ENCODE data around the gene KLHL1.
"Not testable (repeated sequence)": the region's sequence is repeated elsewhere in the genome, so short reads cannot be mapped to it uniquely, and the experiment has no call there.

KLHL1 gene

GRCh38 chr13:70108356-70109105 lies at the start of gene KLHL1:
TSS of gene KLHL1 (minus strand) at chr13:70108452. CDS start at chr13:70107699, 753 bp downstream.
- no peak for DNase-seq (ENCODE audit: low spot score)

- not testable (repeated sequence) for DNase-seq (ENCODE audit: low spot score)
Measured at GRCh38 chr13:70142658-70143057, 34.4 kb upstream of the KLHL1 start.

GRCh38 chr13:70128098-70128497 lies 19.8 kb upstream of the KLHL1 start:
- no peak for DNase-seq (ENCODE audit: low spot score)

- no peak for DNase-seq (ENCODE audit: low spot score)
Measured at GRCh38 chr13:70125693-70126092, 17.4 kb upstream of the KLHL1 start.

- no peak for DNase-seq (ENCODE audit: low spot score)
Measured at GRCh38 chr13:70117338-70117905, 9.2 kb upstream of the KLHL1 start.

GRCh38 chr13:70107498-70108281 lies 562 bp downstream of the KLHL1 start, which contains the start of gene ATXN8OS:
TSS of gene ATXN8OS (plus strand) at chr13:70107826.
- no peak for DNase-seq (ENCODE audit: low spot score)

- no peak for DNase-seq (ENCODE audit: low spot score)
Measured at GRCh38 chr13:70107125-70107497, 1.1 kb downstream of the KLHL1 start.

- DNase-seq (ENCODE audit: low spot score), result no peak
Measured at GRCh38 chr13:70104481-70104880, 3.8 kb downstream of the KLHL1 start.

- DNase-seq (ENCODE audit: low spot score), result no peak
Measured at GRCh38 chr13:70098669-70099068, 9.6 kb downstream of the KLHL1 start.

GRCh38 chr13:70090036-70090723 lies 18.1 kb downstream of the KLHL1 start:
- no peak for DNase-seq (ENCODE audit: low spot score)

GRCh38 chr13:70088926-70089325 lies 19.3 kb downstream of the KLHL1 start:
- DNase-seq (ENCODE audit: low spot score), result no peak

GRCh38 chr13:70087247-70087646 lies 21.0 kb downstream of the KLHL1 start:
- DNase-seq (ENCODE audit: low spot score), result no peak

GRCh38 chr13:70080012-70080411 lies 28.2 kb downstream of the KLHL1 start:
- no peak for DNase-seq (ENCODE audit: low spot score)

GRCh38 chr13:70054572-70054971 lies 53.7 kb downstream of the KLHL1 start:
- DNase-seq (ENCODE audit: low spot score), result no peak

GRCh38 chr13:70051531-70051930 lies 56.7 kb downstream of the KLHL1 start:
- DNase-seq (ENCODE audit: low spot score), result no peak

- DNase-seq (ENCODE audit: low spot score), result no peak
Measured at GRCh38 chr13:70043685-70044084, 64.6 kb downstream of the KLHL1 start.

- no peak for DNase-seq (ENCODE audit: low spot score)
Measured at GRCh38 chr13:70042193-70042592, 66.1 kb downstream of the KLHL1 start.

- no peak for DNase-seq (ENCODE audit: low spot score)
Measured at GRCh38 chr13:70034286-70034685, 74.0 kb downstream of the KLHL1 start.

- no peak for DNase-seq (ENCODE audit: low spot score)
Measured at GRCh38 chr13:70027551-70027950, 80.7 kb downstream of the KLHL1 start.

- no peak for DNase-seq (ENCODE audit: low spot score)
Measured at GRCh38 chr13:70023516-70023915, 84.7 kb downstream of the KLHL1 start.

GRCh38 chr13:70022646-70023045 lies 85.6 kb downstream of the KLHL1 start:
- no peak for DNase-seq (ENCODE audit: low spot score)

- DNase-seq (ENCODE audit: low spot score), result no peak
Measured at GRCh38 chr13:70016116-70016515, 92.1 kb downstream of the KLHL1 start.
